ENCODE results near the gene PDZRN3.

Gene PDZRN3

DNA sequence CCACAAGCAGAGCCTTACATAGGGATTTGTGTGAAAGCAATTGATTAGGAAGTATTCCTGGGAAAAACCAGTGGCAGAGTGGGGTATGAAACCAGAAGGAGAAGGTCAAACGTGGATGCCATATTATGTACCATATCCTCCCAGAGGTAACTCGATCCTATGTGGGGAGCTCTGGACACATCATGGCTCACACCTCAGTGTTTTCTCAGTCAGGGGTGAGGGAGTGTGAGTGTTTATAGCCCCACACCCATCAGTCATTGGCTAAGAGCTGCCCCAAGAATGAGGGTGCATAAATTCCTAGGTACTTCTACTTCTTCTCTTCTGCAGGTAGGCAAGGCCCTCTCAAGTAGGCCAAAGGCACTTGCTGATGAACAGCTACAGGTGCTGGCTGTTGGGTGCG is 28.2 kb upstream of the PDZRN3 start:
- Histone ChIP-seq H3K9me3 (ENCODE audit: severe bottlenecking) (no peaks in the 10 kb centered on the region), H3K4me3 (ENCODE audit: severe bottlenecking) (no peak overlapping the region), H3K27ac (ENCODE audit: poor library complexity, severe bottlenecking) (no peak overlapping the region), H3K4me1 (ENCODE audit: insufficient read depth, poor library complexity, severe bottlenecking) (no peaks in the 10 kb centered on the region), H3K27me3 (ENCODE audit: insufficient read depth, poor library complexity, severe bottlenecking) (no peaks in the 10 kb centered on the region), H3K36me3 (ENCODE audit: low read depth) (no peaks in the 10 kb centered on the region)
- TF ChIP-seq, protein P1, sequence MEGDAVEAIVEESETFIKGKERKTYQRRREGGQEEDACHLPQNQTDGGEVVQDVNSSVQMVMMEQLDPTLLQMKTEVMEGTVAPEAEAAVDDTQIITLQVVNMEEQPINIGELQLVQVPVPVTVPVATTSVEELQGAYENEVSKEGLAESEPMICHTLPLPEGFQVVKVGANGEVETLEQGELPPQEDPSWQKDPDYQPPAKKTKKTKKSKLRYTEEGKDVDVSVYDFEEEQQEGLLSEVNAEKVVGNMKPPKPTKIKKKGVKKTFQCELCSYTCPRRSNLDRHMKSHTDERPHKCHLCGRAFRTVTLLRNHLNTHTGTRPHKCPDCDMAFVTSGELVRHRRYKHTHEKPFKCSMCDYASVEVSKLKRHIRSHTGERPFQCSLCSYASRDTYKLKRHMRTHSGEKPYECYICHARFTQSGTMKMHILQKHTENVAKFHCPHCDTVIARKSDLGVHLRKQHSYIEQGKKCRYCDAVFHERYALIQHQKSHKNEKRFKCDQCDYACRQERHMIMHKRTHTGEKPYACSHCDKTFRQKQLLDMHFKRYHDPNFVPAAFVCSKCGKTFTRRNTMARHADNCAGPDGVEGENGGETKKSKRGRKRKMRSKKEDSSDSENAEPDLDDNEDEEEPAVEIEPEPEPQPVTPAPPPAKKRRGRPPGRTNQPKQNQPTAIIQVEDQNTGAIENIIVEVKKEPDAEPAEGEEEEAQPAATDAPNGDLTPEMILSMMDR (IDR thresholded peaks at IDR 0.05; ENCODE audit: poor library complexity, severe bottlenecking), result no peak
- ATAC-seq (ENCODE audit: low read depth) (no peak), DNase-seq (ENCODE audit: low spot score) (no peak)

DNA sequence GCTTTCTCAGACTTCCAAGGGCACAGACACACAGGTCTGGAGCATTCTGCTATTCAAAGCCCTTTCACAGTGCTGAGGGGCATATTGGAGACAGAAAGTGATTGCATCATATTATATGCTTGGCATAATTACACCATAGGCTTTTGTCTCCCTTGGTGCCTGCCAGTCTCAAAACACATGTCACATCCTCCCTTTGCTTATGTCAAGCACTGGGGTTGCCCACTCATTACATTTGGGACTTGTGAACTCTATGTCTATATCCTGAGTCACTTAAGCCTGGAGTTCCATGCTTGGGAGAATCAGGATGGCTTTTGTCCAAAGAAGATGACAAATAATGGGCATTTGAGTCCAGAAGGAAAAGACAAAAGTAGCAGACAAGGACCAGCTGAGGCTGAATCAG is 12.3 kb upstream of the PDZRN3 start:
- no peaks in the 10 kb centered on the region for H3K36me3 ChIP-seq (ENCODE audit: low read depth)
- H3K27ac ChIP-seq (ENCODE audit: poor library complexity, severe bottlenecking), result no peak overlapping the region
- no peak for DNase-seq (ENCODE audit: low spot score)
- TF ChIP-seq, protein P1 (IDR thresholded peaks at IDR 0.05; ENCODE audit: poor library complexity, severe bottlenecking), result no peak
- no peak for ATAC-seq (ENCODE audit: low read depth)
- H3K4me1 ChIP-seq (ENCODE audit: insufficient read depth, poor library complexity, severe bottlenecking), result no peaks in the 10 kb centered on the region
- H3K9me3 ChIP-seq (ENCODE audit: severe bottlenecking), result no peaks in the 10 kb centered on the region
- no peak overlapping the region for H3K4me3 ChIP-seq (ENCODE audit: severe bottlenecking)
- H3K27me3 ChIP-seq (ENCODE audit: insufficient read depth, poor library complexity, severe bottlenecking), result no peaks in the 10 kb centered on the region

DNA sequence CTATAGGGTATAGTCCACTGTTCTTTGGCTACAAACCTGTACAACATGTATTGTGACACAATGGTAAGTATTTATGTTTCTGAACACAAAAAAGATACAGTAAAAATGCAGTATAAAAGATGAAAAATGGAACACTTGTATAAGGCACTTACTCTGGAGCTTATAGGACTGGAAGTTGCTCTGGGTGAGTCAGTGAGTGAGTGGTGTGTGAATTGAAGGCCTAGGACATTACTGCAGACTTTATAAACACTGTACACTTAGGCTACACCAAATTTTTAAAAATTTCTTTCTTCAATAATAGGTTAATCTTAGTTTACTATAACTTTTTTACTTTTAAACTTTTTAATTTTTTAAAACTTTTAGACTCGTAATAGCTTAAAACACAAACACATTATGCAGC is 10.5 kb upstream of the PDZRN3 start:
- Histone ChIP-seq H3K4me1 (ENCODE audit: insufficient read depth, poor library complexity, severe bottlenecking) (no peaks in the 10 kb centered on the region), H3K9me3 (ENCODE audit: severe bottlenecking) (no peaks in the 10 kb centered on the region), H3K4me3 (ENCODE audit: severe bottlenecking) (no peak overlapping the region), H3K27ac (ENCODE audit: poor library complexity, severe bottlenecking) (no peak overlapping the region), H3K36me3 (ENCODE audit: low read depth) (no peaks in the 10 kb centered on the region), H3K27me3 (ENCODE audit: insufficient read depth, poor library complexity, severe bottlenecking) (no peaks in the 10 kb centered on the region)
- ATAC-seq (ENCODE audit: low read depth) (no peak), DNase-seq (ENCODE audit: low spot score) (no peak)
- TF ChIP-seq, protein P1 (IDR thresholded peaks at IDR 0.05; ENCODE audit: poor library complexity, severe bottlenecking), result no peak

DNA sequence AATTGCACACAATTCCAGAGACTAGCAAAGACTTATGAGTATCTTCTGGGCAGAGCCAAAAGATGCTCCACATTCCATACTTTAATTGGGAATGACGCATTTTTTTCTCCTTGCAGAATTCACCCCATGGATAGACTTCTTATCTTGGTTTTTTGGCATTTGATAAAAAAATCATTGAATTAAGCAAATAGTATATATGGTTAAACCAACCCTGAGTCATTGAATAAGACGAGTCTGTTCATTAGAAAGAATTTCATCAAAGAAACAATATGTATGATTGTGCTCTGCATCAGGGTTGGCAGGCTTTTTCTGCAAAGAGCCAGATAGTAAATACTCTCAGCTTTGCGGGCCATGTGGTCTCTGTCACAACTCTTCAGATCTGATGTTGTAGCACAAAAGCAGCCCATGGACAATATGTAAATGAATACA is 9.2 kb upstream of the PDZRN3 start:
- no peak for ATAC-seq (ENCODE audit: low read depth)
- DNase-seq (ENCODE audit: low spot score), result no peak
- Histone ChIP-seq H3K9me3 (ENCODE audit: severe bottlenecking) (no peaks in the 10 kb centered on the region), H3K4me1 (ENCODE audit: insufficient read depth, poor library complexity, severe bottlenecking) (no peaks in the 10 kb centered on the region), H3K36me3 (ENCODE audit: low read depth) (no peaks in the 10 kb centered on the region), H3K27ac (ENCODE audit: poor library complexity, severe bottlenecking) (no peak overlapping the region), H3K27me3 (ENCODE audit: insufficient read depth, poor library complexity, severe bottlenecking) (no peaks in the 10 kb centered on the region), H3K4me3 (ENCODE audit: severe bottlenecking) (no peak overlapping the region)
- TF ChIP-seq, protein P1 (IDR thresholded peaks at IDR 0.05; ENCODE audit: poor library complexity, severe bottlenecking), result no peak

DNA sequence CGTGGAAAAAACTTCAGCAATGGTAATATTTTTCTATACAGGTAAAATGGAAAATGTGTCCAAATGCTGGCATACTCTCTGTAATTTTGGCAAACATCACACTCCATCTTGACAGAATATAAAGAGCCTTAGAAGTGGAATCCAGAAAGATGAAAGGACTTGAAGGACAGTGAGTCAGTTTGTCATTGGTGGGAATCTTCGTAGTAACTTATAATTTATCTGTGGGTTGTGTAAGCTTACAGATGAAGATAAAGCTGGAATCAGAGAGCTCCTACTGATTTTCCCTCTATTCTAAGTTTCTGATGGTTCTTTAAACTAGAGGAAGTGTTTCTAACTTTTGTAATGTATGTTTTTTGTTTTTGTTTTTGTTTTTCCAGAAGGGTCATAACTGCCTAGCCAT is 8.7 kb upstream of the PDZRN3 start:
- no peak overlapping the region for H3K4me3 ChIP-seq (ENCODE audit: severe bottlenecking)
- DNase-seq (ENCODE audit: low spot score), result no peak
- H3K27me3 ChIP-seq (ENCODE audit: insufficient read depth, poor library complexity, severe bottlenecking), result no peaks in the 10 kb centered on the region
- TF ChIP-seq, protein P1 (IDR thresholded peaks at IDR 0.05; ENCODE audit: poor library complexity, severe bottlenecking), result no peak
- no peaks in the 10 kb centered on the region for H3K9me3 ChIP-seq (ENCODE audit: severe bottlenecking)
- no peak overlapping the region for H3K27ac ChIP-seq (ENCODE audit: poor library complexity, severe bottlenecking)
- H3K36me3 ChIP-seq (ENCODE audit: low read depth), result no peaks in the 10 kb centered on the region
- no peaks in the 10 kb centered on the region for H3K4me1 ChIP-seq (ENCODE audit: insufficient read depth, poor library complexity, severe bottlenecking)
- ATAC-seq (ENCODE audit: low read depth), result no peak
